Left lung (tissue), 10 donors: Measurements from ENCODE around the gene TAS1R1. TPM values are rescaled to one million over a fixed set of nuclear protein-coding genes. Genes with fewer than 3 reads are reported as not detected.

Experiments used
- ATAC-seq: fragments of 200-7000 bp; cut with Tn5 transposase; one replicate; pipeline ENCODE4 v1.9.1; 2020; ENCODE audit warnings: moderate library complexity
- DNase-seq, 4 donors: peaks; one replicate each; pipeline ENCODE4 v3.0.0-alpha.2; 2013 to 2020
- H3K27ac ChIP-seq, 2 donors: fragments of 200-600 bp; sonication (generic) in 1 of 2; one replicate each; pipeline versions ENCODE4 v1.5.0 to v1.8.0; 2020 to 2021
- H3K27me3 ChIP-seq, 2 donors: fragments of 200-600 bp; sonication (generic) in 1 of 2; one replicate each; pipeline versions ENCODE4 v1.5.0 to v1.8.0; 2020 to 2021
- H3K36me3 ChIP-seq, 2 donors: fragments of 200-600 bp; sonication (generic) in 1 of 2; one replicate each; pipeline versions ENCODE4 v1.5.0 to v1.8.0; 2020 to 2021
- H3K4me1 ChIP-seq, 2 donors: fragments of 200-600 bp; one replicate each; pipeline ENCODE4 v1.8.0; 2021
- H3K4me3 ChIP-seq, 2 donors: fragments of 200-600 bp; sonication (generic) in 1 of 2; one replicate each; pipeline versions ENCODE4 v1.5.0 to v1.8.0; 2020 to 2021; ENCODE audit warnings: mild to moderate bottlenecking in 1 of 2
- H3K9me3 ChIP-seq, 2 donors: fragments of 200-600 bp; sonication (generic) in 1 of 2; one replicate each; pipeline versions ENCODE4 v1.5.0 to v1.8.0; 2020 to 2021
- intact Hi-C, 2 donors: fragments of 100-400 bp; cut with DNase I; formaldehyde crosslinking; loops; one replicate each; pipeline versions ENCODE4 v1.11.2 to v1.14.2; 2022
- polyA plus RNA-seq, 6 donors: library from polyadenylated mRNA; unstranded; fragments of 120-200 nt; gene quantifications; one replicate each; pipeline ENCODE4 v1.2.1, GENCODE V29; 2013; ENCODE audit not compliant: insufficient read length in 6 of 6
- total RNA-seq, 2 donors: library from RNA; stranded (reverse); fragmentation: NEBNext Ultra II Directional; extraction: Animal tissue kit (Norgen Biotek cat#: 25700); gene quantifications; one replicate each; pipeline ENCODE4 v1.2.1, GENCODE V29; 2021
- TF ChIP-seq, protein P1 (sequence below), 2 donors: fragments of 200-600 bp; sonication (generic) in 1 of 2; IDR thresholded peaks; one replicate each; pipeline versions ENCODE4 v1.5.0 to v1.8.0; 2021; ENCODE audit warnings: antibody characterized with exemption in 2 of 2
- donor health status: DM: no; HTN: yes; CAD: no.
- donor health status: DM: no; HTN: no; CAD: no.

Gene TAS1R1
- total and polyA plus RNA-seq, 8 donors = 0.07 to 0.21 (median 0.18) TPM; not detected in 2

DNA sequence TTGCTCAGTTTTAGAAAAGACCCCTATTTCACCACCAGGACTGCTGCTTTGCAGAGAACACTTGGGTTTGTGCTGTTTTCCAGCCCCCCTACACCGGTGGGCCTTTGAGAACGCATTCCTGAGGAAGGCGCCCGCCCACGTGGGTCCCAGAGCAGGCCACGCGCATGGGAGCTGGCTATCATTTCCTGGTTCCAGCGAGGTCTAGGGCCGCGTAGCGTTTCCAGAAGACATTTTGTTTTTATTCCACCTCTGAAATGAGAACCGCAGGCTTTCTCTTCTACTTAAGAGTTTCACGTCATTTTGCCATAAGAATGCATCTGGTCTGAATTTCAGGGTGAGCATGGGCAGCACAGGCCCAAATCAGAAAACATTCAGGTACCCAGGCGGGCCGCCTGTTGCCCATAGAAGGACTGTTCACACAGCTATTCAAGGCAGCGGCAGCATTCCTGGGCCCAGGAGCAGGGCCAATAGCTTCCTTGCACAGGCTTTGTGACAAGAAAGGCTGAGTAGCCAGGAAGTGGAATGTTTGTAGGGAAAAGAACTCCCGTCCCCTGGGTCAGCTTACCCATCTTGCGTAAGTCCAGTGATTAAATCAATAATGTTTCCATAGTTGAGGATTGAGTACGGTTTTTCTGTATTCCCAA lies 48.9 kb downstream of the TAS1R1 start:
- ATAC-seq = peak; percentile 20
- peak overlapping the region; percentile 99 for H3K27ac ChIP-seq
- H3K9me3 ChIP-seq = no peaks in the 10 kb centered on the region
- H3K36me3 ChIP-seq = peaks cover 0 to 3% of the 10 kb centered on the region in 2 donors
- H3K4me3 ChIP-seq = peak overlapping the region; percentile 52 to 92
- DNase-seq = peak; percentile 68 to 82 (median 74)
- no peaks in the 10 kb centered on the region for H3K27me3 ChIP-seq
- intact Hi-C loops = no loop called here
- peaks cover 23 to 41% of the 10 kb centered on the region in 2 donors for H3K4me1 ChIP-seq
- TF ChIP-seq, protein P1, sequence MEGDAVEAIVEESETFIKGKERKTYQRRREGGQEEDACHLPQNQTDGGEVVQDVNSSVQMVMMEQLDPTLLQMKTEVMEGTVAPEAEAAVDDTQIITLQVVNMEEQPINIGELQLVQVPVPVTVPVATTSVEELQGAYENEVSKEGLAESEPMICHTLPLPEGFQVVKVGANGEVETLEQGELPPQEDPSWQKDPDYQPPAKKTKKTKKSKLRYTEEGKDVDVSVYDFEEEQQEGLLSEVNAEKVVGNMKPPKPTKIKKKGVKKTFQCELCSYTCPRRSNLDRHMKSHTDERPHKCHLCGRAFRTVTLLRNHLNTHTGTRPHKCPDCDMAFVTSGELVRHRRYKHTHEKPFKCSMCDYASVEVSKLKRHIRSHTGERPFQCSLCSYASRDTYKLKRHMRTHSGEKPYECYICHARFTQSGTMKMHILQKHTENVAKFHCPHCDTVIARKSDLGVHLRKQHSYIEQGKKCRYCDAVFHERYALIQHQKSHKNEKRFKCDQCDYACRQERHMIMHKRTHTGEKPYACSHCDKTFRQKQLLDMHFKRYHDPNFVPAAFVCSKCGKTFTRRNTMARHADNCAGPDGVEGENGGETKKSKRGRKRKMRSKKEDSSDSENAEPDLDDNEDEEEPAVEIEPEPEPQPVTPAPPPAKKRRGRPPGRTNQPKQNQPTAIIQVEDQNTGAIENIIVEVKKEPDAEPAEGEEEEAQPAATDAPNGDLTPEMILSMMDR (IDR thresholded peaks at IDR 0.05) = no peak

DNA sequence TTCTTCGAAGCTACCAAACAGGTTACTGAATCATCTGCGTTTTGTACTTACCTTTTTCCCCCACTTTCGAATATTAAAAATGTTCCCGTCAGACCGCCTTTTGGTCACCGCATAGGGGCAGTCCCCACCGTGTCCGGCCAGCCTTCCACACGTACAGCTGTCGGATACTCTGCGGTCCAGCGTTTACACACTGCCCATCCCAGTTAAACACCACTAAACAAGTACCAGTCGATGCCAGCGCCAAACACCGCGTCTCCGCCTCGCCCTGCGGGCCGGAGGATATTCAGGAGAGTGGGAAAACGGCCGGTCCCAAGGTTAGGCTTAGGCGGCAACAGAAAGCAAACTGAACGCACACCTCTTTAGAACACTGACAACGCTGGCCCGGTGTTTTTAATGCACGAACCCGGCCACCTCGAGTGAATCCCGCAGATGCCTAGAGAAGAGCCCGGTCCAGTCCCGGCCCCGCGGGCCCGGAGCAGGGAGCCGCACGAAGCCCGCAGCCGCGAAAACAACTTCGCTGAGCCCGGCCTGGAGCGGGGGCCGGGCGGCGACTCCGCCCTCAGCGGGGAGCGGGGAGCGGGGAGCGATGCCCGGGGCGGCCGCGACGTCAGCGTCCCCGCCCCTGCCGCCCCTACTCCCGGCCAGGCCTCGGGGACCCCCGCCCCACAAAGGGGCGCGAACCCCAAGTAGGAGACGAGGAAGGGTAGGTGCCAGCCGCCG lies 57.7 kb downstream of the TAS1R1 start:
- intact Hi-C loops = no loop called here
- TF ChIP-seq, protein P1 (IDR thresholded peaks at IDR 0.05) = no peak
- H3K36me3 ChIP-seq = peaks cover 0 to 7% of the 10 kb centered on the region in 2 donors
- peak overlapping the region; percentile 90 to 94 for H3K27ac ChIP-seq
- peaks cover 7 to 30% of the 10 kb centered on the region in 2 donors for H3K4me1 ChIP-seq
- H3K4me3 ChIP-seq = peak overlapping the region; percentile 60 to 95
- peak; percentile 65 for ATAC-seq
- H3K27me3 ChIP-seq = peaks cover 0 to 9% of the 10 kb centered on the region in 2 donors
- H3K9me3 ChIP-seq = no peaks in the 10 kb centered on the region
- DNase-seq = peak; percentile 48 to 87 (median 56)

DNA sequence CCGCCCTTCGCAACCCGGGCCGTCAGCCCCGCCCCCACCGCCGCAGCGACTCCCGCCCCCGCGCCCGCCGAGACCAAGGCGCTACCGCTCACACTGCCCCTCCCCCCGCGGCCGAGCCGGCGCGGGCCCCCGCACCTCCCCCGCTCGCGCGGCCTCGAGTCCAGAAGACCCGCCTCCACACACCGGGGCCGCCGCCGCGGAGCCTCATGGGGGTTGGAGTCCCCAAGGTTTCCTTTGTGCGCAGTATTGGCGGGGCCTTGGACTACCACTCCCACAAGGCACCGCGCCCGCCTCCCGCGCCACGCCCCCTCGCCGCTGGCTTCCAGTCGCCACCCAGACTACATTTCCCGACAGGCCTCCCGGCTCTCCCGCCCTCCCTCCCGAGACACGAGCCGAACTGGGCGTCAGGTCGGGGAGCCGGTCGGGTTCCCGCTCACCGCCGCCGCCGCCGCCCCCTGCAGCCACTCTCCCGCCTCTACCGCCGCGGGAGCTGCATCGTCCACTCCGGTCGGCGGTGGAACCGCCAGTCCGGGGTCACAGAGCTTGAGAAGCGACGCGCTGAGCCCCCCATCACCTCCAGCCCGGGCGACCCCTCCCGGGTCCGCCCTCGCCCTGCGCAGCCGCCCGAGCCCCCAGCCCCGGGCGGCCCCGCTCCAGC lies 58.4 kb downstream of the TAS1R1 start, which contains the start of gene PHF13:
Gene PHF13 (plus strand): TSS at position 371 of the 658 bp plus-strand sequence. CDS start 336 bp downstream, outside the sequence.
- H3K4me1 ChIP-seq = peaks cover 7 to 30% of the 10 kb centered on the region in 2 donors
- peaks cover 0 to 11% of the 10 kb centered on the region in 2 donors for H3K36me3 ChIP-seq
- peaks cover 0 to 9% of the 10 kb centered on the region in 2 donors for H3K27me3 ChIP-seq
- DNase-seq (peak; percentile 97 to 100 (median 100)), ATAC-seq (peak; percentile 98)
- intact Hi-C loops = no loop called here
- no peaks in the 10 kb centered on the region for H3K9me3 ChIP-seq
- H3K4me3 ChIP-seq = peak within 1 kb of the TSS; percentile 85 to 95
- TF ChIP-seq, protein P1 (IDR thresholded peaks at IDR 0.05) = no peak
- H3K27ac ChIP-seq = peak within 1 kb of the TSS; percentile 90 to 94

DNA sequence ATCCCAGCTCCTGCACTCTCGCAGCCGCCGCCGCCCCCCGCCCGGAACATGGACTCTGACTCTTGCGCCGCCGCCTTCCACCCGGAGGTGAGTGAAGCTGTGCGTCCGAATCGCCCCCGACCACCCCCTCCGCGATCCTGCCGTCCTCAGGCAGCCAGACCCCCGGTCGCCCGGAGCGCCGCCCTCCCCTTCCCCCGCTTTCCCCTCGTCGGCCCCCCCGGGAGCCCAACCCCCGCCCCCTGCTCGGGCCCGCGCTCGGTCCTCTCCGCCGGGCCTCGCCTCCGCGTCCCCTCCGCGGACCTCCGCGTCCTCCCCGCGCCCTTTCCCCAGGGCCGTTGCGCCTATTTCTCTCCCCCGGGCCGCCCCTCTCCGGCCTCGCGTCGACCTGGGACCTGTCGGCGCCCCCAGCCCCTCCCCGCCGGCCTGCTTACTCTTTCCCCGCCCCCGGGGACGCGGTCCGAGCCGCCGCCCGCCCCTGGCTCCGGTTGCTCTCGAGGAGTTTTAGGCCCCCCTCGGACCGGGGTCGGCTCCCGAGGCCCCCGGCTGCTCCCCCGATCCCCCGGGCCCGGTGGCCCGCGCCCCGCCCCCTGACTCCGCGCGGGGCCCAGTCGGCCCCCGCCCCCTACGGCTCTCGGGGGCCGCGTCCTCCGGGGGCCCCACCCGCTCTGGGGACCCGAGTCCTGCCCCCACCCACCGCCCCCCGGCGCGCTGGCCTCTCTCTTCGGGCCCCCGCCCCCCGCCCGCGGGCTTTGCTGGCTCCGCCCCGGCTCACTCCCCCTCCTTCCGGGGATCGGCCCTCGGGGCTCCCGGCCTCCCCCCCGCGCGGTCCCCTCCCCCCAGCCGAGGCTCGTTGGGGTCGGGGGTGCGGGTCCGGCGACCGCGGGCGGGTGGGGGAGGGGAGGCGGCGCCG lies 59.2 kb downstream of the TAS1R1 start:
- H3K27ac ChIP-seq = peak overlapping the region; percentile 80 to 90
- H3K4me3 ChIP-seq = peak overlapping the region; percentile 85 to 95
- peaks cover 0 to 19% of the 10 kb centered on the region in 2 donors for H3K36me3 ChIP-seq
- TF ChIP-seq, protein P1 (IDR thresholded peaks at IDR 0.05) = no peak
- no peaks in the 10 kb centered on the region for H3K9me3 ChIP-seq
- peak; percentile 3 for ATAC-seq
- peaks cover 7 to 30% of the 10 kb centered on the region in 2 donors for H3K4me1 ChIP-seq
- intact Hi-C loops = no loop called here
- DNase-seq = peak; percentile 28 to 90 (median 66)
- peaks cover 0 to 9% of the 10 kb centered on the region in 2 donors for H3K27me3 ChIP-seq
